ENCODE measurements around the gene CAMK2G. TPM values are rescaled to one million over a fixed set of nuclear protein-coding genes. Genes with fewer than 3 reads are reported as not detected.

The CAMK2G gene
- total RNA-seq, 1 experiment from 2014 or later: 179 TPM

DNA sequence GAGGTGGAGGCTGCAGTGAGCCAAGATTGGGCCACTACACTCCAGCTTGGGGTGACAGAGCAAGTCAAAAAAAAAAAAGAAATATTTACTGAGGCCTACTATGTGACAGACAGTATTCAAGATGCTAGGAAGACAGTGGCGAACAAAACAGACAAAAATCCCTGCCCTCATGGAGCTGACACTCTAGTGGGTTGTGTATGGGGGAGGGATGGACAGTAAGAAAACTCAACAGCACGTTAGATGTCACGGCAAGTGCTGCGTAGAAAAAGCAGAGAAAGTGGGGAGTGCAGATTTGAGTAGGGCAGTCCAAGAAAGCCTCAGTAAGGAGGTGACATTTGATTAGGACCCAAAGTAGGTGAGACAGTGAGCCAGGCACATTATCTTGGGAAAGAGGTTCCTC, 10.1 kb downstream of the CAMK2G start:
- ATAC-seq: no peak
- peaks cover 93% of the 10 kb centered on the region for H3K36me3 ChIP-seq (ENCODE audit: low read depth, low read length)
- POLR2A ChIA-PET (ENCODE audit: unreplicated experiment): interaction anchor here (0.6 kb wide), 1 partner anchor 754 kb away, joined by 4 read pairs; no protein-coding TSS in a partner anchor

GRCh38 chr10:73863039-73863817, 11.1 kb downstream of the CAMK2G start:
- Histone ChIP-seq H3K4me3 (ENCODE audit: low read length) (no peak overlapping the region), H3K27ac (ENCODE audit: low read length) (no peak overlapping the region), H3K4me1 (ENCODE audit: insufficient read depth, low read length) (no peaks in the 10 kb centered on the region), H4K20me1 (ENCODE audit: low read length) (peaks cover 68% of the 10 kb centered on the region), H3K36me3 (ENCODE audit: low read depth, low read length) (peaks cover 93% of the 10 kb centered on the region), H3K9me2 (replicated peaks; ENCODE audit: low read length) (no peaks in the 10 kb centered on the region), H3K79me2 (ENCODE audit: low read length) (peaks cover 93% of the 10 kb centered on the region), H3K27me3 (ENCODE audit: low read length) (no peaks in the 10 kb centered on the region), H3K9me3 (ENCODE audit: low read length) (no peaks in the 10 kb centered on the region), H3K9ac (ENCODE audit: low read length) (no peak overlapping the region), H3F3A (ENCODE audit: low read length, unreplicated experiment) (no peaks in the 10 kb centered on the region), H2AFZ (ENCODE audit: low read length) (no peak overlapping the region), H3K4me2 (ENCODE audit: low read length) (no peak overlapping the region)
- ChIA-PET POLR2A (ENCODE audit: unreplicated experiment) (no interaction called here), CTCF (interaction anchor here (0.7 kb wide), 1 partner anchor 14 kb away, joined by 5 read pairs; no protein-coding TSS in a partner anchor)
- DNase-seq (no peak), ATAC-seq (no peak)
- intact Hi-C loops (cut with micrococcal nuclease): no loop called here
- TF ChIP-seq EZH2 (IDR thresholded peaks at IDR 0.05; ENCODE audit: low read length, unreplicated experiment) (no peak), EZH2phosphoT487 (IDR thresholded peaks at IDR 0.05; ENCODE audit: borderline replicate concordance, low read length) (no peak), CTCF (conservative IDR thresholded peaks at IDR 0.05; ENCODE audit: low read depth, low read length) (no peak)
- BruUV-seq (replicated peaks): no TSS peak

More for the DNA sequence above, 10.1 kb downstream of the CAMK2G start:
- intact Hi-C loops (cut with micrococcal nuclease): no loop called here
- H3K27me3 ChIP-seq (ENCODE audit: low read length): no peaks in the 10 kb centered on the region
- BruUV-seq (replicated peaks): no TSS peak
- CTCF ChIA-PET: interaction anchor here (0.5 to 0.7 kb wide), 3 partner anchors 15 to 141 kb away, joined by 3 to 5 read pairs (median 3); no protein-coding TSS in a partner anchor
- no peaks in the 10 kb centered on the region for H3F3A ChIP-seq (ENCODE audit: low read length, unreplicated experiment)
- no peaks in the 10 kb centered on the region for H3K9me2 ChIP-seq (replicated peaks; ENCODE audit: low read length)
- H3K4me3 ChIP-seq (ENCODE audit: low read length): no peak overlapping the region
- H3K27ac ChIP-seq (ENCODE audit: low read length): no peak overlapping the region
- H3K4me1 ChIP-seq (ENCODE audit: insufficient read depth, low read length): no peaks in the 10 kb centered on the region
- no peaks in the 10 kb centered on the region for H3K9me3 ChIP-seq (ENCODE audit: low read length)
- H3K9ac ChIP-seq (ENCODE audit: low read length): no peak overlapping the region
- peaks cover 93% of the 10 kb centered on the region for H3K79me2 ChIP-seq (ENCODE audit: low read length)
- H3K4me2 ChIP-seq (ENCODE audit: low read length): no peak overlapping the region
- DNase-seq: no peak
- H4K20me1 ChIP-seq (ENCODE audit: low read length): peaks cover 70% of the 10 kb centered on the region
- H2AFZ ChIP-seq (ENCODE audit: low read length): no peak overlapping the region
- TF ChIP-seq EZH2phosphoT487 (IDR thresholded peaks at IDR 0.05; ENCODE audit: borderline replicate concordance, low read length) (no peak), EZH2 (IDR thresholded peaks at IDR 0.05; ENCODE audit: low read length, unreplicated experiment) (no peak), CTCF (conservative IDR thresholded peaks at IDR 0.05; ENCODE audit: low read depth, low read length) (no peak)

GRCh38 chr10:73862011-73862410, 12.3 kb downstream of the CAMK2G start:
- Histone ChIP-seq H3K9me2 (replicated peaks; ENCODE audit: low read length) (no peaks in the 10 kb centered on the region), H3F3A (ENCODE audit: low read length, unreplicated experiment) (no peaks in the 10 kb centered on the region), H2AFZ (ENCODE audit: low read length) (no peak overlapping the region), H3K4me2 (ENCODE audit: low read length) (no peak overlapping the region), H3K79me2 (ENCODE audit: low read length) (peaks cover 93% of the 10 kb centered on the region), H3K27ac (ENCODE audit: low read length) (no peak overlapping the region), H3K9ac (ENCODE audit: low read length) (no peak overlapping the region), H3K4me3 (ENCODE audit: low read length) (no peak overlapping the region), H3K9me3 (ENCODE audit: low read length) (no peaks in the 10 kb centered on the region), H3K4me1 (ENCODE audit: insufficient read depth, low read length) (no peaks in the 10 kb centered on the region), H4K20me1 (ENCODE audit: low read length) (peaks cover 66% of the 10 kb centered on the region), H3K36me3 (ENCODE audit: low read depth, low read length) (peaks cover 93% of the 10 kb centered on the region), H3K27me3 (ENCODE audit: low read length) (no peaks in the 10 kb centered on the region)
- ATAC-seq: no peak
- intact Hi-C loops (cut with micrococcal nuclease): no loop called here
- TF ChIP-seq EZH2phosphoT487 (IDR thresholded peaks at IDR 0.05; ENCODE audit: borderline replicate concordance, low read length) (no peak), EZH2 (IDR thresholded peaks at IDR 0.05; ENCODE audit: low read length, unreplicated experiment) (no peak), CTCF (conservative IDR thresholded peaks at IDR 0.05; ENCODE audit: low read depth, low read length) (no peak)
- BruUV-seq (replicated peaks): no TSS peak
- CTCF ChIA-PET: interaction anchor here (0.6 to 1.0 kb wide), 2 partner anchors 10 to 37 kb away, joined by 3 read pairs; no protein-coding TSS in a partner anchor
- POLR2A ChIA-PET (ENCODE audit: unreplicated experiment): interaction anchor here (0.6 to 0.9 kb wide), 2 partner anchors 16 to 25 kb away, joined by 3 to 5 read pairs; no protein-coding TSS in a partner anchor
- no peak for DNase-seq
